T follicular helper cell (primary cell): ENCODE results near the gene ACADS.
"Not testable (repeated sequence)": the region's sequence is repeated elsewhere in the genome, so short reads cannot be mapped to it uniquely, and the experiment has no call there.

Experiments
- DNase-seq: peaks from one replicate; pipeline ENCODE4 v3.0.0-alpha.2; 2020; ENCODE audit warnings: low read depth

Gene ACADS

GRCh38 chr12:120726961-120727360 is 1.3 kb downstream of the ACADS start:
- no peak for DNase-seq

GRCh38 chr12:120732198-120732597 is 6.6 kb downstream of the ACADS start:
- DNase-seq: not testable (repeated sequence)

- no peak for DNase-seq
Measured at GRCh38 chr12:120733574-120733973, 7.9 kb downstream of the ACADS start.

GRCh38 chr12:120734210-120734609 is 8.6 kb downstream of the ACADS start:
- DNase-seq: no peak

- no peak for DNase-seq
Measured at GRCh38 chr12:120735181-120735580, 9.6 kb downstream of the ACADS start.

GRCh38 chr12:120736404-120737331 is 11.0 kb downstream of the ACADS start:
- DNase-seq: no peak

- no peak for DNase-seq
Measured at GRCh38 chr12:120737557-120738251, 12.1 kb downstream of the ACADS start.

- DNase-seq: no peak
Measured at GRCh38 chr12:120738252-120739030, 12.8 kb downstream of the ACADS start.

- no peak for DNase-seq
Measured at GRCh38 chr12:120739031-120739762, 13.6 kb downstream of the ACADS start.

GRCh38 chr12:120739821-120740613 is 14.4 kb downstream of the ACADS start:
- DNase-seq: no peak

- DNase-seq: no peak
Measured at GRCh38 chr12:120740871-120741270, 15.2 kb downstream of the ACADS start.

GRCh38 chr12:120741476-120742421 is 16.1 kb downstream of the ACADS start:
- no peak for DNase-seq

- no peak for DNase-seq
Measured at GRCh38 chr12:120744922-120745493, 19.4 kb downstream of the ACADS start.

GRCh38 chr12:120748242-120748641 is 22.6 kb downstream of the ACADS start:
- no peak for DNase-seq

GRCh38 chr12:120749256-120749655 is 23.6 kb downstream of the ACADS start:
- DNase-seq: no peak

- DNase-seq: no peak
Measured at GRCh38 chr12:120750806-120751205, 25.2 kb downstream of the ACADS start.

GRCh38 chr12:120751389-120751788 is 25.8 kb downstream of the ACADS start:
- no peak for DNase-seq

GRCh38 chr12:120754792-120755191 is 29.2 kb downstream of the ACADS start:
- DNase-seq: no peak

- no peak for DNase-seq
Measured at GRCh38 chr12:120755269-120755668, 29.6 kb downstream of the ACADS start.
